HG03095 (cell line): ENCODE measurements around the gene TRAPPC5.
A peak's percentile ranks its signal among the peaks of the same experiment; 100 is the strongest.
"Not testable (repeated sequence)": the region's sequence is repeated elsewhere in the genome, so short reads cannot be mapped to it uniquely, and the experiment has no call there.

Experiments used
- ATAC-seq: cut with Tn5 transposase; IDR thresholded peaks from one replicate; pipeline ENCODE4 v1.9.1; 2021; ENCODE audit warnings: moderate library complexity; ENCODE audit not compliant: unreplicated experiment

The TRAPPC5 gene

GRCh38 chr19:7680606-7681339, at the start of gene TRAPPC5:
Gene TRAPPC5, plus strand, starts transcription at chr19:7680833. Its CDS starts 1,421 bp downstream, at chr19:7682254.
- ATAC-seq, result peak; percentile 43

- ATAC-seq, result no peak
Measured at GRCh38 chr19:7631577-7631976, 49.1 kb upstream of the TRAPPC5 start.

DNA sequence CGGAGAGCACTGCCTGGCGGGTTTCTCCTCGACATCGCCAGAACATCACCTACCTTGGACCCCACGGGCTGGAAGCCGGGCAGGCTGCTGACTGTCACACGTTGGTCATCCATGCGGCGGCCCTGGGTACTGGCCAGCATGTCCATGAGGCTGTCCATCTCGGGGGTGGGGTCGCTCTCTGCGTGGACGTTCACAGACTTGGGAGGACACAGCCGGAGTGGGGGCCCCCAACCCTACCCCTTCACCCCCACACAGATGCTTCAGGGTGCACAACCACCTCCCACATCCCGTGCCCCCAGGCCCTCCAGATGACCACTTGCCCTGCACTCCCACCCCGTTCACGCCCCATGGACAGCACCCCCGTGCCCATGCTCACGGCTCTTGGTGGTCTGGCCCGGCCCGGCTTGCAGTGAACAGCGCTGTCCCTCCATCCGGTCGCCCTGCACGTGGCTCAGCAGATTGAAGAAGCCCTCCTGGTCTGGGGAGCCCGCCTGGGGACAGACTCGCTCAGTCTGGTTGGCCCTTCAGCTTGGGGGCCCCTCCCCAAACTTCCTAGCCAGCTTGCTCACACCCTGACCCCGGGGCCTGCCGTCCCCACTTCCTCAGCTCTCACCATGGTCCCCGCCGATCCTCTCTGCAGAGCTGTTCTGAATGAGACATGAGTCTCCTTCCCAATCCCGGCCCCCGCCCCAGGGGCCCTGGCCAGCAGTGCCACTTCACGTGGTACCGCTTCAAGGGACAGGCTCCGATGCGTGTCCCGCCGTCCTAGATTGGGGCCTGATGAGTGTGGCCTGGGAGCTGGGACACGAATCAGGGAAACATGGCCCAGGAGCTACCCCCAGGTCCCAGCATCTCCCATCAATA, 48.1 kb upstream of the TRAPPC5 start:
- no peak for ATAC-seq

DNA sequence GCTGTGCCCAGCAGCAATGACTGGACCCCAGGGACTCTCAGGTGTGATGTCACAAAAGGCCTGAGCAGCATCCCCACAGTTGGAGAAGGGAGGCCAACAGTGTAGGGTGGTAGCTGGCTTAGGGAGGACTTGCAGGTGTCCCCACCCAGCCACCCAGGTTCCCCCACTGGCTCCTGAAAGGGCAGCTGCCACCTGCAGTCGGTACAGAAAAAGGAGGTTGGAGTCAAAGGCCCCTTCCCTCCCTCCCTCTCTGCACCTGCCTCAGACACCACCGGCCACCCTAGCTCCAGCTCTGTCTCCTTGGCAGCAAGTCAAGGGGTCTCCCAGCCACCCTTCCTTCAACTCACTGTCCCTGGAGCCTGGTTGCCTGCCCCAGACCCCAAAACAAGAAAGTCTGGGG, 46.9 kb upstream of the TRAPPC5 start, which contains the start of gene PCP2:
Gene PCP2 (minus strand): TSS at position 22 of the 400 bp plus-strand sequence. CDS start 262 bp downstream, outside the sequence.
- no peak for ATAC-seq

- ATAC-seq, result no peak
Measured at GRCh38 chr19:7635670-7636069, 45.0 kb upstream of the TRAPPC5 start.

- ATAC-seq, result no peak
Measured at GRCh38 chr19:7636317-7636690, 44.3 kb upstream of the TRAPPC5 start.

GRCh38 chr19:7636691-7637373, 43.8 kb upstream of the TRAPPC5 start, which contains the start of gene STXBP2:
Gene STXBP2, plus strand, starts transcription at chr19:7637110. Its CDS starts 40 bp downstream, at chr19:7637150.
- ATAC-seq, result peak; percentile 56

- ATAC-seq, result no peak
Measured at GRCh38 chr19:7637374-7638256, 43.0 kb upstream of the TRAPPC5 start.

DNA sequence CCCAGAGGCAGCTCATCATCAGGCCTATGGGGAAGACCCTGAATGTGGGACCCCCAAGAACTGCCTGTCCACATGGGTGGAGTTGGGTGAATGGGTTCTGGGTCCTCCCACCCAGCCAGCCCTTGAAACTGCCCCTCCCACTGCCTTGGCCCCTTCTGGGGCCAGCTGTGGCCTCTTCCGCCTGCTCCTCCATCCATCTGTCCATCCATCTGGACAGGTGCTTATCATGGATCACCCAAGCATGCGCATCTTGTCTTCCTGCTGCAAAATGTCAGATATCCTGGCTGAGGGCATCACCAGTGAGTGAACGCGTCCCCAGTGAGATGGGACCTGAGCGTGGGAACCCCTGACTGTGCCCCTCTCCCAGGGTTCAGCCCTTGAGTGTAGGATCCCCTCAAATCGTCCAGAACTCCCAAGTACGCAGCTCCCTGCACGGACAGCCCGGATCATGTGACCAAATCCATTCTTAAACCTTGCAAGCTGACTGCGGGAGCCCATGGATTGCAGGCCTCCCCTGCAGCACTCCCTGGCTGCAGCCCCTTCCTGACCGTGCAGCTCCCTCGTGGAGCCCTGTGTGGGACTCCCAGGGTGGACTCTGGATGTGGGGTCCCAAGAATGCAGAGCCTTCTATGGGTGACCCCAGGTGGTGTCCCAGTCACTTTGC, 41.7 kb upstream of the TRAPPC5 start:
- ATAC-seq, result no peak

GRCh38 chr19:7639863-7640348, 40.7 kb upstream of the TRAPPC5 start:
- ATAC-seq, result no peak

GRCh38 chr19:7640803-7641202, 39.8 kb upstream of the TRAPPC5 start:
- no peak for ATAC-seq

DNA sequence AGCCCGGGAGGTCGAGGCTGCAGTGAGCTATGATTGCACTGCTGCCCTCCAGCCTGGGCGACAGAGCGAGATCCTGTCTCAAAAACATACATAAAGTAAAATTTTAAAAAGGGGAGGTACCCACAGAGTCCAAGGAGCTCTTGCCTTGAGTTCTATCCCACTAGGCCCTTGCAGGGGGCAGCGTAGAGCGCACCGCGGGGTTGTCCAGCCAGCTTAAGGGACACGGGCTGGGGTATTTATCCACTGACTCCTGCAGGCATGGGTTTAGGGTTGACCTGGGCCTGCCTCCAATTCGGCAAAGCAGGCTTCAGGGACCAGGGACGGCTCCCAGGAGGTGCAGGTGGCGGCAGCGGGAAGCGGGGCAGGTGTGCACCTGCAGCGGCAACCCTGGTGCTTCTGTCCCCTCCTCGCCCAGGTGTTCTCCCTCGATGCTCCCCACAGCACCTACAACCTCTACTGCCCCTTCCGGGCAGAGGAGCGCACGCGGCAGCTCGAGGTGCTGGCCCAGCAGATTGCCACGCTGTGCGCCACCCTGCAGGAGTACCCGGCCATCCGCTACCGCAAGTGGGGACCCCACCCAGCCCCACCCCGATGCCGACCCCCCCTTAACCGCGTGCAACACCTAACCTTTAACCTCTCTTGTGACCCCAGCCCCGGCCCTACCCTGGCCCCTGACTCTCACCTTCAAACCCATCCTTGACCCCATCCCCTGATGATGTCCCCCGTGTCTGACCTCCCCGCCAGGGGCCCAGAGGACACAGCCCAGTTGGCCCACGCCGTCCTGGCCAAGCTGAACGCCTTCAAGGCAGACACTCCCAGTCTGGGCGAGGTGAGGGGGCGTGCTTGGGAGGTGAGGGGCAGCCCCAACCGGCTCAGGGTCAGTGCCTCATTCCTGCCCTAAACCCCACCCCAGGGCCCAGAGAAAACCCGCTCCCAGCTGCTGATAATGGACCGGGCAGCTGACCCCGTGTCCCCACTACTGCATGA, 39.0 kb upstream of the TRAPPC5 start:
- ATAC-seq, result no peak

GRCh38 chr19:7642295-7643030, 38.2 kb upstream of the TRAPPC5 start:
- no peak for ATAC-seq

DNA sequence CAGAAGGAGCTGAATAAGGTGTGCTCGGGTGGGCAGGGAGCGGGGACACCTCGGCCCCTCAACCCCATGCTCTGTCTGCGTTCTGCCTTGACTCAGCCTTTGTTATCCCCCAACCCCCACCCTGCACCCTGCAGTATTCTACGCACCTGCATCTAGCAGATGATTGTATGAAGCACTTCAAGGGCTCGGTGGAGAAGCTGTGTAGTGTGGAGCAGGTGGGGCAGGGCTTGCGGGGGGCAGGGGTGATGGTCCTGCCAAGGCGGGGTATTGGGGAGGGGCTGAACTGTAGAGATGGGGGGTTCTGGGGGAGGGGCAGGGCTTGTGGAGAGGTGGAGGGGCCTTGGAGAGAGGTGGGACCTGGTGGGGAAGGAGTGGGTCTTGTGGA, 37.6 kb upstream of the TRAPPC5 start:
- no peak for ATAC-seq

DNA sequence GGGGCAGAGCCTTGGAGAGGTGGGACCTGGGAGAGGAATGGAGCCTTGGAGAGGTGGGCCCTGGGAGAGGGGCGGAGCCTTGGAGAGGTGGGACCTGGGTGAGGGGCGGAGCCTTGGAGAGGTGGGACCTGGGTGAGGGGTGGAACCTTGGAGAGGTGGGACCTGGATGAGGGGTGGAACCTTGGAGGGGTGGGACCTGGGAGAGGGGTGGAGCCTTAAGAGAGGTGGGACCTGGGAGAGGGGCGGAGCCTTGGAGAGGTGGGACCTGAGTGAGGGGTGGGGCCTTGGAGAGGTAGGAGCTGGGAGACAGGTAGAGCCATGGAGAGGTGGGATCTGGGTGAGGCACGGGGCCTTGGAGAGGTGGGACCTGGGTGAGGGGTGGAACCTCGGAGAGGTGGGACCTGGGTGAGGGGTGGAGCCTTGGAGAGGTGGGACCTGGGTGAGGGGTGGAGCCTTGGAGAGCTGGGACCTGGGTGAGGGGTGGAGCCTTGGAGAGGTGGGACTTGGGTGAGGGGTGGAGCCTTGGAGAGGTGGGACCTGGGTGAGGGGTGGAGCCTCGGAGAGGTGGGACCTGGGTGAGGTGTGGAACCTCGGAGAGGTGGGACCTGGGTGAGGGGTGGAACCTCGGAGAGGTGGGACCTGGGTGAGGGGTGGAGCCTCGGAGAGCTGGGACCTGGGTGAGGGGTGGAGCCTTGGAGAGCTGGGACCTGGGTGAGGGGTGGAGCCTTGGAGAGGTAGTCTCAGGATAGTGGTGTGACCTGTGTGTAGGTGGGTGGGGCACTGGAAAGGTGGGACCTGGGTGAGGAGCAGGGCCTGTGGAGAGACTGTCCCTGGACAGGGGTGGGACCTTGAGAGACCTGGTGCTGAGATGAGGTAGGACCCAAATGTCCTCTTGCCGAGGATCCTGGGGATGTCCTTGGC, 36.7 kb upstream of the TRAPPC5 start:
- not testable (repeated sequence) for ATAC-seq

- ATAC-seq, result no peak
Measured at GRCh38 chr19:7644550-7644877, 36.1 kb upstream of the TRAPPC5 start.

- no peak for ATAC-seq
Measured at GRCh38 chr19:7645163-7645562, 35.5 kb upstream of the TRAPPC5 start.
